MM.1S (cell line): ENCODE data around the gene GGT6.

Experiments used
- CTCF ChIP-seq: fragments of 300-600 bp; sonication (generic); IDR thresholded peaks from 2 replicates; pipeline ENCODE4 v1.5.1; 2016; ENCODE audit warnings: antibody characterized with exemption, low read length, mixed read lengths
- EZH2 ChIP-seq: fragments of 300-600 bp; sonication (generic); optimal IDR thresholded peaks from 2 replicates; pipeline ENCODE3; 2017; ENCODE audit warnings: low read depth, mild to moderate bottlenecking, antibody characterized with exemption, low read length, mixed read lengths
- EZH2phosphoT487 ChIP-seq: fragments of 300-600 bp; sonication (generic); IDR thresholded peaks from 2 replicates; pipeline ENCODE4 v1.6.1; 2018; ENCODE audit warnings: antibody characterized with exemption, low read length

GRCh38 chr17:4557626-4558346, 2.6 kb downstream of the GGT6 start:
- TF ChIP-seq CTCF (no peak), EZH2phosphoT487 (no peak), EZH2 (no peak)
